GM12878 (cell line): ENCODE results near the gene MBTPS2. TPM values are rescaled to one million over a fixed set of nuclear protein-coding genes. Genes with fewer than 3 reads are reported as not detected.

Experiments
- BHLHE40 ChIP-seq, 2 experiments: fragments of 450-650 bp in 1 of 2; IDR thresholded peaks; 2 replicates each; pipeline ENCODE4 v1.6.1; 2011 to 2017; ENCODE audit warnings: low read depth in 2 of 2, borderline replicate concordance in 1 of 2, improper control_type of control experiment in 1 of 2, low read length in 1 of 2, mild to moderate bottlenecking in 1 of 2
- BRCA1 ChIP-seq: IDR thresholded peaks from 2 replicates; pipeline ENCODE4 v1.6.1; 2011; ENCODE audit warnings: low read depth, low read length, improper control_type of control experiment
- CBX3 ChIP-seq: fragments of 200-600 bp; sonication (generic); IDR thresholded peaks from 2 replicates; pipeline ENCODE4 v1.6.1; 2016; ENCODE audit warnings: low read depth, borderline replicate concordance
- GABPA ChIP-seq: IDR thresholded peaks from 2 replicates; pipeline ENCODE4 v1.6.1; 2014; ENCODE audit warnings: antibody characterized with exemption, low read depth, mild to moderate bottlenecking, inconsistent platforms
- GATAD2B ChIP-seq: fragments of 450-650 bp; conservative IDR thresholded peaks from 2 replicates; pipeline ENCODE4 v1.6.1; 2017; ENCODE audit warnings: low read depth, mild to moderate bottlenecking, moderate library complexity
- IRF3 ChIP-seq: fragments of 450-650 bp; IDR thresholded peaks from 2 replicates; pipeline ENCODE4 v1.6.1; 2014; ENCODE audit warnings: mild to moderate bottlenecking
- LARP7 ChIP-seq: fragments of 450-650 bp; IDR thresholded peaks from 2 replicates; pipeline ENCODE4 v1.6.1; 2017; ENCODE audit warnings: mild to moderate bottlenecking
- MEF2A ChIP-seq: IDR thresholded peaks from 2 replicates; pipeline ENCODE4 v1.6.1; 2011; ENCODE audit warnings: low read depth, mild to moderate bottlenecking, low read length, moderate library complexity; ENCODE audit not compliant: insufficient read depth
- NBN ChIP-seq: fragments of 450-650 bp; IDR thresholded peaks from 2 replicates; pipeline ENCODE4 v1.6.1; 2016
- NFIC ChIP-seq: IDR thresholded peaks from 2 replicates; pipeline ENCODE4 v1.6.1; 2012; ENCODE audit warnings: low read depth, mild to moderate bottlenecking, inconsistent platforms, low read length, moderate library complexity
- NFXL1 ChIP-seq: fragments of 450-650 bp; IDR thresholded peaks from 2 replicates; pipeline ENCODE4 v1.6.1; 2017; ENCODE audit warnings: antibody characterized with exemption, mild to moderate bottlenecking, borderline replicate concordance
- NKRF ChIP-seq: fragments of 450-650 bp; conservative IDR thresholded peaks from 2 replicates; pipeline ENCODE4 v1.6.1; 2017; ENCODE audit warnings: mild to moderate bottlenecking, moderate library complexity
- NR2F1 ChIP-seq: fragments of 450-650 bp; conservative IDR thresholded peaks from 2 replicates; pipeline ENCODE4 v1.6.1; 2017; ENCODE audit warnings: mild to moderate bottlenecking
- PAX5 ChIP-seq: IDR thresholded peaks from 2 replicates; pipeline ENCODE4 v1.6.1; 2011; ENCODE audit warnings: low read depth, low read length, borderline replicate concordance
- PBX3 ChIP-seq: IDR thresholded peaks from 2 replicates; pipeline ENCODE4 v1.6.1; 2011; ENCODE audit warnings: mild to moderate bottlenecking, low read depth, low read length, moderate library complexity; ENCODE audit not compliant: insufficient replicate concordance
- POLR2A ChIP-seq: IDR thresholded peaks from 2 replicates; pipeline ENCODE4 v1.6.1; 2011; ENCODE audit warnings: low read depth, mild to moderate bottlenecking, low read length
- POLR2AphosphoS5 ChIP-seq: IDR thresholded peaks from 2 replicates; pipeline ENCODE4 v1.6.1; 2011; ENCODE audit warnings: mild to moderate bottlenecking, low read length, inconsistent platforms
- RAD21 ChIP-seq: IDR thresholded peaks from 2 replicates; pipeline ENCODE4 v1.6.1; 2011; ENCODE audit warnings: mild to moderate bottlenecking, low read depth, low read length, moderate library complexity; ENCODE audit not compliant: insufficient read depth
- RB1 ChIP-seq: fragments of 450-650 bp; formaldehyde crosslinking; IDR thresholded peaks from 2 replicates; pipeline ENCODE4 v1.6.1; 2017; ENCODE audit warnings: mild to moderate bottlenecking, borderline replicate concordance
- RFX5 ChIP-seq: IDR thresholded peaks from 2 replicates; pipeline ENCODE4 v1.6.1; 2011; ENCODE audit warnings: low read depth, low read length, improper control_type of control experiment
- SKIL ChIP-seq: fragments of 450-650 bp; IDR thresholded peaks from 2 replicates; pipeline ENCODE4 v1.6.1; 2017; ENCODE audit warnings: mild to moderate bottlenecking, low read depth, inconsistent platforms; ENCODE audit not compliant: poor library complexity, severe bottlenecking
- SMAD1 ChIP-seq: fragments of 450-650 bp; IDR thresholded peaks from 2 replicates; pipeline ENCODE4 v1.6.1; 2018; ENCODE audit warnings: mild to moderate bottlenecking, low read depth; ENCODE audit not compliant: partially characterized antibody
- SMAD5 ChIP-seq: IDR thresholded peaks from 2 replicates; pipeline ENCODE4 v1.6.1; 2016; ENCODE audit warnings: antibody characterized with exemption, low read depth
- SMARCA5 ChIP-seq: fragments of 450-650 bp; IDR thresholded peaks from 2 replicates; pipeline ENCODE4 v1.6.1; 2017; ENCODE audit warnings: mild to moderate bottlenecking
- SUZ12 ChIP-seq: fragments of 200-600 bp; sonication (generic); IDR thresholded peaks from one replicate; pipeline ENCODE4 v1.6.1; 2018; ENCODE audit warnings: antibody characterized with exemption, mild to moderate bottlenecking; ENCODE audit not compliant: unreplicated experiment
- ZNF24 ChIP-seq: fragments of 450-650 bp; IDR thresholded peaks from 2 replicates; pipeline ENCODE4 v1.6.1; 2017; ENCODE audit warnings: antibody characterized with exemption, mild to moderate bottlenecking
- polyA plus RNA-seq, 11 experiments: library from polyadenylated mRNA; depleted of rRNA in 4 of 11; unstranded in 6 of 11; stranded (reverse) in 5 of 11; fragments of >200 nt; fragmentation: Nextera tagmentation in 4 of 11; fragmentation: Illumina TruSeq in 1 of 11; extraction: Ambion mirVana in 4 of 11; extraction: Trizol in 1 of 11; gene quantifications; 1 replicate in 1 of 11; 2 replicates in 10 of 11; pipeline versions ENCODE4 v1.2.1 to v1.2.3, GENCODE V29; 2011 to 2016; ENCODE audit warnings: inconsistent platforms in 2 of 11, missing spikeins in 2 of 11, low read depth in 1 of 11
- total RNA-seq, 4 experiments: library from RNA; depleted of rRNA in 3 of 4; stranded (reverse); fragments of >200 nt in 3 of 4; fragmentation: Illumina TruSeq in 1 of 4; extraction: Trizol in 1 of 4; gene quantifications; 2 replicates each; pipeline versions ENCODE4 v1.2.1 to v1.2.3, GENCODE V29; 2013 to 2021

The MBTPS2 gene
- total and polyA plus RNA-seq, 10 of the 15 experiments (the other 5 are each of a cell fraction or from before 2014, with no cell fraction given): 2.6 to 11.0 (median 8.0) TPM

GRCh38 chrX:21839334-21840192 is at the start of gene MBTPS2 (continued):
- TF ChIP-seq IRF3 (no peak), MEF2A (no peak), NBN (no peak), RFX5 (no peak), PAX5 (no peak), RB1 (peak; percentile 82; the same call in 1 of the 2 replicates), SKIL (peak; percentile 24), RAD21 (peak; percentile 45), NKRF (no peak), NR2F1 (peak; percentile 6; the same call in 1 of the 2 replicates), GABPA (peak; percentile 99), NFIC (no peak), POLR2A (peak; percentile 93), BRCA1 (no peak), NFXL1 (no peak), PBX3 (no peak), SMAD1 (no peak), POLR2AphosphoS5 (peak; percentile 80), CBX3 (no peak), ZNF24 (peak; percentile 75), SMAD5 (0 out of 2 replicates have a peak, but pooled peaks have one; percentile 66), LARP7 (peak; percentile 87), GATAD2B (peak; percentile 60), BHLHE40 (IDR thresholded peaks at IDR 0.05; ENCODE audit: borderline replicate concordance in 1 of 2, low read depth in 2 of 2, low read length in 1 of 2) (peak; percentile 38 to 44; a peak in 1 of 4 replicates), SMARCA5 (peak; percentile 85), SUZ12 (no peak)
